GM21723 (cell line): ENCODE measurements around the gene MAP4K4.

Source experiments
- ATAC-seq: cut with Tn5 transposase; IDR thresholded peaks from one replicate; pipeline ENCODE4 v1.9.1; 2021; ENCODE audit warnings: mild to moderate bottlenecking, moderate library complexity; ENCODE audit not compliant: unreplicated experiment

Gene MAP4K4

GRCh38 chr2:101812226-101812625, 114.7 kb downstream of the MAP4K4 start:
- ATAC-seq, result no peak

- no peak for ATAC-seq
These were observed 117.2 kb downstream of the MAP4K4 start for GRCh38 chr2:101814752-101815151.

- no peak for ATAC-seq
These were observed 117.6 kb downstream of the MAP4K4 start for GRCh38 chr2:101815154-101815553.

GRCh38 chr2:101815739-101816391, 118.4 kb downstream of the MAP4K4 start:
- no peak for ATAC-seq

- ATAC-seq, result no peak
These were observed 119.1 kb downstream of the MAP4K4 start for GRCh38 chr2:101816598-101816997.

GRCh38 chr2:101817481-101817880, 120.0 kb downstream of the MAP4K4 start:
- no peak for ATAC-seq

- ATAC-seq, result no peak
These were observed 121.3 kb downstream of the MAP4K4 start for GRCh38 chr2:101818531-101819451.

GRCh38 chr2:101820519-101820918, 123.0 kb downstream of the MAP4K4 start:
- no peak for ATAC-seq

- no peak for ATAC-seq
These were observed 123.7 kb downstream of the MAP4K4 start for GRCh38 chr2:101821059-101821805.

- no peak for ATAC-seq
These were observed 124.4 kb downstream of the MAP4K4 start for GRCh38 chr2:101821828-101822458.

GRCh38 chr2:101823347-101823791, 125.9 kb downstream of the MAP4K4 start:
- peak; percentile 80 for ATAC-seq

- no peak for ATAC-seq
These were observed 126.4 kb downstream of the MAP4K4 start for GRCh38 chr2:101823859-101824258.

- no peak for ATAC-seq
These were observed 129.2 kb downstream of the MAP4K4 start for GRCh38 chr2:101826716-101827115.

GRCh38 chr2:101827246-101827645, 129.7 kb downstream of the MAP4K4 start:
- no peak for ATAC-seq

GRCh38 chr2:101828257-101828656, 130.8 kb downstream of the MAP4K4 start:
- no peak for ATAC-seq

- no peak for ATAC-seq
These were observed 131.3 kb downstream of the MAP4K4 start for GRCh38 chr2:101828673-101829334.

GRCh38 chr2:101829429-101829828, 131.9 kb downstream of the MAP4K4 start:
- ATAC-seq, result no peak

GRCh38 chr2:101830146-101830545, 132.6 kb downstream of the MAP4K4 start:
- ATAC-seq, result no peak

GRCh38 chr2:101830555-101830954, 133.0 kb downstream of the MAP4K4 start:
- peak; percentile 53 for ATAC-seq

GRCh38 chr2:101831351-101831865, 133.9 kb downstream of the MAP4K4 start:
- peak; percentile 74 for ATAC-seq
